ENCODE data around the gene ITPKC. TPM values are rescaled to one million over a fixed set of nuclear protein-coding genes. Genes with fewer than 3 reads are reported as not detected.

The ITPKC gene
- total RNA-seq, 1 experiment from 2014 or later, result 25.3 TPM

- no TSS peak for BruUV-seq (replicated peaks)
- intact Hi-C loops (cut with micrococcal nuclease; ENCODE audit: unreplicated experiment), result no loop called here
- Mint-ChIP-seq H3K4me3 (ENCODE audit: low read depth, unreplicated experiment) (no peak overlapping the region), H3K27ac (ENCODE audit: unreplicated experiment) (no peak overlapping the region), H3K4me1 (ENCODE audit: low read depth, unreplicated experiment) (no peaks in the 10 kb centered on the region), H3K9me3 (ENCODE audit: low read depth, unreplicated experiment) (no peaks in the 10 kb centered on the region), H3K27me3 (ENCODE audit: unreplicated experiment) (no peaks in the 10 kb centered on the region), H3K36me3 (ENCODE audit: insufficient read depth, unreplicated experiment) (peaks cover 78% of the 10 kb centered on the region)
- DNase-seq, result no peak
- CTCF ChIA-PET, result no interaction called here
- no peak for TF ChIP-seq CTCF (IDR thresholded peaks at IDR 0.05; ENCODE audit: unreplicated experiment)
Measured at GRCh38 chr19:40709817-40710216, 7.1 kb upstream of the ITPKC start.

- intact Hi-C loops (cut with micrococcal nuclease; ENCODE audit: unreplicated experiment), result no loop called here
- H3K4me1 Mint-ChIP-seq (ENCODE audit: low read depth, unreplicated experiment), result peaks cover 14% of the 10 kb centered on the region
- H3K27ac Mint-ChIP-seq (ENCODE audit: unreplicated experiment), result no peak overlapping the region
- DNase-seq, result no peak
- BruUV-seq (replicated peaks), result no TSS peak
- peak overlapping the region; percentile 78 for H3K4me3 Mint-ChIP-seq (ENCODE audit: low read depth, unreplicated experiment)
- no peak for TF ChIP-seq CTCF (IDR thresholded peaks at IDR 0.05; ENCODE audit: unreplicated experiment)
- CTCF ChIA-PET, result no interaction called here
- peaks cover 88% of the 10 kb centered on the region for H3K36me3 Mint-ChIP-seq (ENCODE audit: insufficient read depth, unreplicated experiment)
- no peaks in the 10 kb centered on the region for H3K27me3 Mint-ChIP-seq (ENCODE audit: unreplicated experiment)
- no peaks in the 10 kb centered on the region for H3K9me3 Mint-ChIP-seq (ENCODE audit: low read depth, unreplicated experiment)
Measured at GRCh38 chr19:40713939-40714338, 3.0 kb upstream of the ITPKC start.

GRCh38 chr19:40714441-40715299, 2.2 kb upstream of the ITPKC start:
- DNase-seq, result peak; percentile 98
- intact Hi-C loops (cut with micrococcal nuclease; ENCODE audit: unreplicated experiment), result loop anchor here (5.0 kb wide), 1 partner anchor 38 kb away; the partner anchor contains the start of genes ACTMAP and SNRPA
- H3K4me3 Mint-ChIP-seq (ENCODE audit: low read depth, unreplicated experiment), result peak overlapping the region; percentile 78
- BruUV-seq (replicated peaks), result no TSS peak
- peaks cover 14% of the 10 kb centered on the region for H3K4me1 Mint-ChIP-seq (ENCODE audit: low read depth, unreplicated experiment)
- H3K9me3 Mint-ChIP-seq (ENCODE audit: low read depth, unreplicated experiment), result no peaks in the 10 kb centered on the region
- TF ChIP-seq CTCF (IDR thresholded peaks at IDR 0.05; ENCODE audit: unreplicated experiment), result no peak
- CTCF ChIA-PET, result interaction anchor here (0.7 kb wide), 1 partner anchor 46 kb away, joined by 6 read pairs; no protein-coding TSS in a partner anchor
- no peaks in the 10 kb centered on the region for H3K27me3 Mint-ChIP-seq (ENCODE audit: unreplicated experiment)
- peaks cover 88% of the 10 kb centered on the region for H3K36me3 Mint-ChIP-seq (ENCODE audit: insufficient read depth, unreplicated experiment)
- peak overlapping the region; percentile 93 for H3K27ac Mint-ChIP-seq (ENCODE audit: unreplicated experiment)

GRCh38 chr19:40716031-40716481, 856 bp upstream of the ITPKC start:
- no TSS peak for BruUV-seq (replicated peaks)
- H3K9me3 Mint-ChIP-seq (ENCODE audit: low read depth, unreplicated experiment), result no peaks in the 10 kb centered on the region
- H3K27ac Mint-ChIP-seq (ENCODE audit: unreplicated experiment), result peak overlapping the region; percentile 93
- peaks cover 89% of the 10 kb centered on the region for H3K36me3 Mint-ChIP-seq (ENCODE audit: insufficient read depth, unreplicated experiment)
- peak overlapping the region; percentile 78 for H3K4me3 Mint-ChIP-seq (ENCODE audit: low read depth, unreplicated experiment)
- no peak for TF ChIP-seq CTCF (IDR thresholded peaks at IDR 0.05; ENCODE audit: unreplicated experiment)
- CTCF ChIA-PET, result interaction anchor here (0.8 to 2.1 kb wide), 4 partner anchors 34 to 284 kb away, joined by 3 to 8 read pairs (median 5); partner anchors contain the start of genes ACTMAP and RAB4B
- peak; percentile 79 for DNase-seq
- H3K4me1 Mint-ChIP-seq (ENCODE audit: low read depth, unreplicated experiment), result peaks cover 25% of the 10 kb centered on the region
- intact Hi-C loops (cut with micrococcal nuclease; ENCODE audit: unreplicated experiment), result loop anchor here (5.0 kb wide), 1 partner anchor 36 kb away; the partner anchor contains the start of genes ACTMAP and SNRPA
- no peaks in the 10 kb centered on the region for H3K27me3 Mint-ChIP-seq (ENCODE audit: unreplicated experiment)
